Gastroesophageal sphincter (tissue), 2 donors: ENCODE measurements around the gene HTRA3.

Experiments
- POLR2A ChIP-seq, 2 donors: fragments of 450-650 bp; IDR thresholded peaks; one replicate each; pipeline ENCODE4 v1.6.1; 2017; ENCODE audit warnings: antibody characterized with exemption in 2 of 2, mild to moderate bottlenecking in 2 of 2, moderate library complexity in 1 of 2
- POLR2AphosphoS5 ChIP-seq: sonication (generic); formaldehyde crosslinking; IDR thresholded peaks from one replicate; pipeline ENCODE4 v1.6.1; 2017; ENCODE audit warnings: antibody characterized with exemption

- no peak for TF ChIP-seq POLR2AphosphoS5
- TF ChIP-seq POLR2A (IDR thresholded peaks at IDR 0.05) = no peak
Observed at GRCh38 chr4:8346838-8347605, 77.5 kb downstream of the HTRA3 start.
